HepG2 (cell line): Measurements from ENCODE around the gene CYP4F2. TPM values are rescaled to one million over a fixed set of nuclear protein-coding genes. Genes with fewer than 3 reads are reported as not detected.
A peak's percentile ranks its signal among the peaks of the same experiment; 100 is the strongest.

Source experiments
- BATF2 ChIP-seq: sonication (generic); formaldehyde crosslinking; IDR thresholded peaks from 2 replicates; pipeline ENCODE4 v1.8.0; 2022; ENCODE audit warnings: mild to moderate bottlenecking, missing genetic modification reagents, moderate library complexity
- BRF2 ChIP-seq: sonication (generic); formaldehyde crosslinking; IDR thresholded peaks from 2 replicates; pipeline ENCODE4 v1.8.1; 2022; ENCODE audit warnings: mild to moderate bottlenecking, missing genetic modification reagents
- CREBL2 ChIP-seq: sonication (generic); formaldehyde crosslinking; IDR thresholded peaks from 2 replicates; pipeline ENCODE4 v1.8.1; 2023; ENCODE audit warnings: missing genetic modification reagents, mild to moderate bottlenecking, borderline replicate concordance
- GABPB1 ChIP-seq: IDR thresholded peaks from 2 replicates; pipeline ENCODE4 v1.6.1; 2016; ENCODE audit warnings: mild to moderate bottlenecking, missing genetic modification reagents, moderate library complexity, missing compliant biosample characterization
- HMGA1 ChIP-seq: sonication (generic); formaldehyde crosslinking; conservative IDR thresholded peaks from 2 replicates; pipeline ENCODE4 v1.4.0; 2020; ENCODE audit warnings: missing genetic modification reagents
- NFATC3 ChIP-seq: sonication (generic); formaldehyde crosslinking; IDR thresholded peaks from 2 replicates; pipeline ENCODE4 v1.5.1; 2020; ENCODE audit warnings: mild to moderate bottlenecking, missing genetic modification reagents
- NFYB ChIP-seq: sonication (generic); formaldehyde crosslinking; IDR thresholded peaks from 2 replicates; pipeline ENCODE4 v1.4.0; 2020; ENCODE audit warnings: missing genetic modification reagents
- PAXIP1 ChIP-seq: sonication (generic); formaldehyde crosslinking; conservative IDR thresholded peaks from 2 replicates; pipeline ENCODE4 v1.4.0; 2020; ENCODE audit warnings: mild to moderate bottlenecking, missing genetic modification reagents, moderate library complexity
- PHF20 ChIP-seq: sonication (generic); formaldehyde crosslinking; IDR thresholded peaks from 2 replicates; pipeline ENCODE4 v1.5.0; 2020; ENCODE audit warnings: mild to moderate bottlenecking, missing genetic modification reagents
- SMARCE1 ChIP-seq: fragments of 450-650 bp; IDR thresholded peaks from 2 replicates; pipeline ENCODE4 v1.6.1; 2017; ENCODE audit warnings: borderline replicate concordance
- ZBTB34 ChIP-seq: sonication (generic); formaldehyde crosslinking; IDR thresholded peaks from 2 replicates; pipeline ENCODE4 v1.8.0; 2022; ENCODE audit warnings: mild to moderate bottlenecking, missing genetic modification reagents
- ZC3H4 ChIP-seq: sonication (generic); formaldehyde crosslinking; IDR thresholded peaks from 2 replicates; pipeline ENCODE4 v1.4.0; 2020; ENCODE audit warnings: missing genetic modification reagents, borderline replicate concordance
- ZKSCAN5 ChIP-seq: sonication (generic); formaldehyde crosslinking; IDR thresholded peaks from 2 replicates; pipeline ENCODE4 v1.5.1; 2020; ENCODE audit warnings: mild to moderate bottlenecking, missing genetic modification reagents
- ZNF225 ChIP-seq: sonication (generic); formaldehyde crosslinking; IDR thresholded peaks from 2 replicates; pipeline ENCODE4 v1.4.0; 2020; ENCODE audit warnings: mild to moderate bottlenecking, missing genetic modification reagents
- ZNF253 ChIP-seq: sonication (generic); formaldehyde crosslinking; IDR thresholded peaks from 2 replicates; pipeline ENCODE4 v1.8.0; 2022; ENCODE audit warnings: mild to moderate bottlenecking, missing genetic modification reagents, borderline replicate concordance
- ZNF296 ChIP-seq: sonication (generic); formaldehyde crosslinking; conservative IDR thresholded peaks from 2 replicates; pipeline ENCODE4 v1.5.0; 2020; ENCODE audit warnings: mild to moderate bottlenecking, missing genetic modification reagents
- ZNF383 ChIP-seq: sonication (generic); formaldehyde crosslinking; IDR thresholded peaks from 2 replicates; pipeline ENCODE4 v1.4.0; 2020; ENCODE audit warnings: missing genetic modification reagents, mild to moderate bottlenecking, borderline replicate concordance
- ZNF512 ChIP-seq: sonication (generic); formaldehyde crosslinking; IDR thresholded peaks from 2 replicates; pipeline ENCODE4 v1.4.0; 2020; ENCODE audit warnings: mild to moderate bottlenecking, missing genetic modification reagents
- ZNF552 ChIP-seq: sonication (generic); formaldehyde crosslinking; IDR thresholded peaks from 2 replicates; pipeline ENCODE4 v1.9.0; 2022; ENCODE audit warnings: missing genetic modification reagents, mild to moderate bottlenecking, borderline replicate concordance
- ZNF670 ChIP-seq: sonication (generic); formaldehyde crosslinking; IDR thresholded peaks from 2 replicates; pipeline ENCODE4 v1.8.0; 2022; ENCODE audit warnings: mild to moderate bottlenecking, missing genetic modification reagents, borderline replicate concordance
- polyA plus RNA-seq, 8 experiments: library from polyadenylated mRNA; depleted of rRNA in 3 of 8; stranded (reverse) in 7 of 8; unstranded in 1 of 8; fragments of >200 nt; fragmentation: Illumina TruSeq in 4 of 8; extraction: Trizol in 4 of 8; gene quantifications; 2 replicates each; pipeline versions ENCODE4 v1.2.1 to v1.2.3, GENCODE V29; 2011 to 2016; ENCODE audit warnings: low read depth in 4 of 8, missing spikeins in 1 of 8, mixed read lengths in 1 of 8; ENCODE audit not compliant: insufficient read depth in 1 of 8
- total RNA-seq, 5 experiments: library from RNA; depleted of rRNA; stranded (reverse); fragments of >200 nt; fragmentation: Illumina TruSeq; extraction: Trizol; gene quantifications; 2 replicates each; pipeline ENCODE4 v1.2.3, GENCODE V29; 2016; ENCODE audit warnings: low read depth in 1 of 5

CYP4F2 gene
- total and polyA plus RNA-seq, 2 of the 13 experiments (the other 11 are each of a cell fraction or from before 2014, with no cell fraction given), result 3.7 to 3.9 TPM

- TF ChIP-seq ZNF512 (CRISPR knock-in tag) (no peak), NFYB (CRISPR knock-in tag) (peak; percentile 96), ZNF253 (no peak), CREBL2 (CRISPR knock-in tag) (no peak), SMARCE1 (no peak), ZNF670 (no peak), ZKSCAN5 (CRISPR knock-in tag) (no peak), ZBTB34 (CRISPR knock-in tag) (no peak), HMGA1 (CRISPR knock-in tag) (no peak), NFATC3 (no peak), ZNF225 (CRISPR knock-in tag) (0 out of 2 replicates have a peak, but pooled peaks have one; percentile 40), PAXIP1 (CRISPR knock-in tag) (0 out of 2 replicates have a peak, but pooled peaks have one; percentile 15), BRF2 (CRISPR knock-in tag) (0 out of 2 replicates have a peak, but pooled peaks have one; percentile 26), ZNF383 (CRISPR knock-in tag) (no peak), GABPB1 (CRISPR knock-in tag) (peak; percentile 95), BATF2 (no peak), ZNF296 (CRISPR knock-in tag) (no peak), ZC3H4 (CRISPR knock-in tag) (no peak), PHF20 (CRISPR knock-in tag) (peak; percentile 82), ZNF552 (CRISPR knock-in tag) (no peak; the same call in 1 of the 2 replicates)
Measured at GRCh38 chr19:15836330-15837220, 61.3 kb downstream of the CYP4F2 start (continued).
